Ammon's horn (tissue), 1 donor: ENCODE results near the gene SRCIN1.
"Not testable (repeated sequence)": the region's sequence is repeated elsewhere in the genome, so short reads cannot be mapped to it uniquely, and the experiment has no call there.

Experiments
- DNase-seq: peaks from one replicate; pipeline ENCODE4 v3.0.0-alpha.2; 2016; ENCODE audit warnings: low spot score

Gene SRCIN1

DNA sequence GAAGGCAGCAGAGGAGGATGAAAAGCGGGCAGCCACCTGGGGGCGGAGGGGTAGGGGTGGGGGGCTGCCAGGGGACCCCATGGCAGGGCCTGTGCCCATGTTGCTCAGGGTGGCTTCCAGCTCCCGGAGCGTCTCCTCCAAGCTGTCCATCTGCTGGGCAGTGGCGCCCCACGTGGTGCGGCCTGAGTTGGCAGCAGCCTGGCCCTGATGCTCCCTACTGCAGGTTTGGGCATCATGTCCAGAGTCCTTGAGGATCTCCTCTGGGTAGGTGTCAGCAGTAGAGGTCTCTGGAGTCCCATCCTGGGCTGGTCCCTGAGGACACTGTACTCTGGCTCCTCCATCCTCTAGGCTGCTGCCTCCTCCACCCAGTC lies 60.9 kb downstream of the SRCIN1 start:
- DNase-seq: no peak

DNA sequence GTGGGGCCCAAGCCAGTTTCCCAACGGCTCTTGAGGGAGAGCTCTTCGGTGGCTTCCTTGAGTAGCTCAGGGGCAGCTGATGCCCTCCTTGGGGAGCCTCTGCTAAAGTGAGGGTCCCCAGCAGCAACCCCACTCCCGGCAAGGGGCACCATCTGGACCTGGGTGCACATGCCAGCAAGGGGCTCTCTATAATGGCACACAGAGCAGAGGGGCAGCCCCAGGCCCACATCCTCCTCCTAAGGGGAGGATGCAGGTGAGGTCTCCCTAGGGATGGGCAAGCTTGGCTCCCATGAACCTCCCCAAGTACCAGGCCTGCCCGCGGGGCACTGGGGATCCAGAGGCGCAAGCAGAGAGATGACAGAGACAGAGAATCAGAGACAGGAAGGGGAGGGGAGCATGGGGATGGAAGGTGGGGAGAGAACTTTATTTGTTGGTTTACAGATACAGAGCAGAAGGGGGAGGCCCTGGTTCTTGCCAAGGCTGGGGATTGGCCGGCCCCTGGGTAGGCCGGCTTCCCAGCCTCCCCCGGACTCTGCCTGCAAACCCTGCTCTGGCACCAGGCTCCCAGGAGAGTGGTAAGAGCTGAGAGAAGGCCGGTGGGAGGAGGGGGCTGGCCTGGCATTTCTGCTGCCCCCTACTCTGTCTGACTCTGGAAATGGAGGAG lies 61.4 kb downstream of the SRCIN1 start:
- DNase-seq: no peak

DNA sequence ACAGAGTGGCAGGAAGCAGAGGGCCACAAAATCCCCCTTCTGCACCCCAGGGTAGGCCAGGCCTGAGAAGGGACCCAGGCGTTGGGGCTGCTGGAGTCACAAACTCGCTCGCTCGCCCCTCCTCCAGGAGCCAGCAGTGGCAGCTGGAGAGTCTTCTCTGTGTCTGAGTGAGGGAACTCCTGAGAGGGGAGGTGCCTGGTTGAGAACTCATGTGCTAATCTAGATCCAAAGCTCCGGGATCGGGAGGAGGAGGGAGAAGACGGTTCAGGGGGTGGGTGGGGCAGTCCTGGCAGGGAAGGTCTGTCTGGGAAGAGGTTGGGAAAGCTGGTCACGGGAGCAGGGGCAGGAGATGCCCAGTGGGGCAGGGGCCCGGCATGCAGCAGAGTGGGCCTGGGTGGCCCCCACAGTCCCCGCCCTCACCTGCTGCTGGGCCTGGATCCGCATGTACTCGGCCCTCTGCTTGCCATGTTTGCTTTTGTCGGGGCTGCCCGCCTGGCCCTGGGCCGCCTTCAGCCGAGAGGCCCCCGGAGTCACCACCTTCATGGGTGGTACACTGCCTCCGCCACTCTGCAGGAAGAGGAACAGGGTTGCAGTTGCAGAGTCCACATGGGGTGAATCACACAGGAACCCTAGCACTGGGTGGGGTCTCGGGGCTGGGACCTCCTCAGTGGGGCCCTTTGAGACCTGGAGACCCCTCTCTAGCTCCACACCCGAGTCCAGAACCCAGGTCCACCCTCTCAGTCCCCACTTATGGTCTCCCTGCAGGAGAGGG lies 62.2 kb downstream of the SRCIN1 start:
- peak; percentile 1 for DNase-seq

DNA sequence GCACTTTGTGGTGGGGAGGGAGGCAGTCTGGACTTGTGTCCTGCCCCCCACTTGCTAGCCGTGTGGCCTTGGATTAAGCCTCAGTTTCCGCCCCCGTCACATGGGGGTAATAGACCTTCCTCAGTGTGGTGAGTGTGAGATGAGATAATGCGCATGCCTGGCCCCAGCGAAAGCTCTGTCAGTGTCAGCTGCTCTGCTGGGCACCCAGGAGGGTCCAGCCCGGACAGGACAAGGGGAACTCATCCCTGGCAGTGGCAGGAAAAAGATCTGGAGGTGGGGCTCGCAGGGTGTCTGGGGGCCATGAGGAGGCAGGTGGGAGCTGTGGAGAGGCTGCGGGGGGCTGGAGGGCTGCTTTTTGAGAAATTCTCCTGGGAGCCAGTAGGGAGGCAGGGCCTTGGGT lies 63.5 kb downstream of the SRCIN1 start:
- peak; percentile 1 for DNase-seq

DNA sequence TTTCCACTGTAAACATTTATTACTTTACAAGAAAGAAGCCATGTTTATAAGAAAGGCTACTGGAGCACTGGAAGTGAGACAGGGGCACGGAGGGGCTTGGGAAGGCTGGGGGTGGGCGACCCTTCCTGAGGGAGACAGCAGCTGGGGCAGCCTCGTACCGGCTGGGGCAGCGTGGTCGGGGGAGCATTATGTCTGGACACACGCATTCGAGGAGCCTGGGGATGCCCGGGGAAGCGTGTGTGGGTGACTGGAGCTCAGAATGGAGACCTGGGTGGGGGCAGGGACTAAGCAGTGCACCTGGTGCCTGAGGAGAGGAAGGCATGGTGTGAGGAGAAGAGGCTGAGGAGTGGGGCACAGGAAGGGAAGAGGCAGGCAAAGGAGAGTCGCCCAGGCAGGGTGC lies 64.5 kb downstream of the SRCIN1 start:
- peak; percentile 1 for DNase-seq

DNA sequence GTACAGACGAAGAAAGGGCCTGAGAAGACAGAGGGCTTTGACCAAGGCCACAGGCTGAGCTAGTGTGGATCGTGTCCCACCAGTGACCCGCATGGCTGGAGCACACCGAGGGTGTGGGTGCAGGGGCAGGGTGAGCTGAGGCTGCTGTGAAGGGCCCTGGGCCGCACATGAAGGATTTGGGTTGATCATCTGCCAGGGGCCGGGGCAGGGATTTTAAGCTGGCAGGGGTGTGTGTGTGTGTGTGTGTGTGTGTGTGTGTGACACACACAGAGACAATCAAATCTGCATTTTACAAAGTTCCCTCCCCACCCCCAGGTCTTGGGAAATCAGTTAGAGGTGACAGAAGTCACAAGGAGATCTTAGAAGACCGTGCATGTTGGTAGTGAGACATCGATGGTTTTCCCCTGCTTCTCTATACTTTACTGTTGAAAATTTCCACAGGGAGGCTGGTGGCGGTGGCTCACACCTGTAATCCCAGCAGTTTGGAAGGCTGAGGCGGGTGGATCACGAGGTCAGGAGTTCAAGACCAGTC lies 65.2 kb downstream of the SRCIN1 start:
- DNase-seq: peak; percentile 1

DNA sequence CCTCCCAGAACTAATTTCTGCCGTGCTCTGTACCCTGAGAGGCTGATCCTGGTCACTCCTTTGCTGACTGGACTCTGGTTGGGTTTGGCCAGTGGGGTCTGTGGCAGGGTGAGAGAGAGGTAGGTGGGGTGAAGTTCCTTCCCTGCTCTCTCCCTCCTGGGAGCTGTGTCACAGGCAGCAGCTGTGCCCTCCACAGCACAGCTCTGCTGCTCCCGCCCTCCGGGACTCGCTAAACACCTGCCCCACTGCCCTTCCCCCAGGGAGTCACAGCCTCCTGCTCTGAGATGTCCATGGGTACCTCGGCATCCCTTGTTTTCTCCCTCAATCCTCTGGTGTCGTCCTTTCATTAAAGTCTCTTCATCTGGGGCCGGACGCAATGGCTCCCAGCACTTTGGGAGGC lies 66.4 kb downstream of the SRCIN1 start:
- no peak for DNase-seq

DNA sequence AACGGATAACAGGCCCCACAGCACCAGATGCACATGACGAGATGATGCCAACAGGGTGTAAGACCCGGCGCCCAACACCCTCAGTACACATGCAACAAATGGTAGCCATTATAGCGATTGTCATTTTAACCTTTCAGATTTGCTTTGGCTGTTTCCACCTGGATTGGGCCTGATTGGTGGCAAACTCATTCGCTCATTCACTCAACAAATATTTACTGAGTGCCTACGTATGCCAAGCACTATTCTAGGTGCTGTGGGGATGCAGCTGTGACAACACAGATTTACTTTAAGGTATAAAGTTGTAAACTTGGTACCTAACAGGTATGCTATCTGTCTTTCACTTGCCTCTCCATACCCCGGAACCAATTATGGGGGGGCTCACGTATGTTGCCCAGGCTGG lies 66.8 kb downstream of the SRCIN1 start:
- DNase-seq: no peak

DNA sequence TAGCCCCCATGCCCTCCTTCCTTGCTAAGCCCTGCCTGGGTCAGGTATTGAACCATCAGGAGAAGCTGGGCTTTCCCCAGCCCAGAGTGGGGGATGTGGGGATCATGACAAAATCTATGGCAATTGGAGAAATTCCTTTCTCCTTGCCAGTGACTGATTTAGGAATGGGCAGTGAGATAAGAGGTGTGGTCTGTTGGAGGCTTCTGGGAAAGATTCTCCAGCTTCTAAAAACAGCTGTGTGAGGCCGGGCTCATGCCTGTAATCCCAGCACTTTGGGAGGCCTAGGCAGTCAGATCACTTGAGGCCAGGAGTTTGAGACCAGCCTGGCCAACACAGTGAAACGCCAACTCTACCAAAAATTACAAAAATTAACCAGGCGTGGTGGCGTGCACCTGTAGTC lies 69.1 kb downstream of the SRCIN1 start:
- DNase-seq: no peak

DNA sequence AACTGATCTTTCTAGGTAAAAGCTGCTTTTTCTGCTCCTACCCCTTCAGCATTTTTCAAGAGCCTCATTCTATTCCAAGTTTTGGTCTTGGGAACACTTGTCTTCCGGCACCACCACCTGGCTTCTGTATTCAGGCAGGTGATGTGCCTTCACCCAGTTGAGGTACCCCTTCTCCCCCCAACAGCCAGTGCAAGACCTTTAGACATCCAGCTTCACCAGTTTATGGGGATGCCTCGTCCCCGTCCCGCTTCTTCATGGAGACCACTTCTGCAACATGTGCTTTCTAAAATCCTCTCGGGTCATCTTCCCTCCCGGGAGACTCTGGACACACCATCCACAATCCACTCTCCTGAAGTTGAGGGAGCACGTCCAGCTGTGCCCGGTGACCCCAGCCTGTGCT lies 69.9 kb downstream of the SRCIN1 start:
- no peak for DNase-seq

DNA sequence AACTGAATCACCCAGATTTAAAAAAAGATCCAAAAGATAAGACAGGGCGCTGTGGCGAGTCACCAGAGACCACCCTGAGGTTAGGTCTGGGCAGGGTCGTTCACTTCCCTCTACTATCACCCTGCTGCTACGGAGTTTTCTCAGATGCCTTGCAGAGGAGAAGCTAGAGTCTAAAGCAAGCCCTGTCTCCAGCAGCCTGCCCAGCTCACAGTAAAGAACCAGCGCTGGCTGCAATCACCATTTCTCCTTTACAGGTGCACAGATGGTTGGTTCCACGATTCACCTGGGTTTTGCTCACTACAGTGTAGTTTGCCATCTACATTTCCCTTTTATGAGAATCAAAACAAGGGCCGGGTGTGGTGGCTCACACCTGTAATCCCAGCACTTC lies 71.3 kb downstream of the SRCIN1 start:
- no peak for DNase-seq

DNA sequence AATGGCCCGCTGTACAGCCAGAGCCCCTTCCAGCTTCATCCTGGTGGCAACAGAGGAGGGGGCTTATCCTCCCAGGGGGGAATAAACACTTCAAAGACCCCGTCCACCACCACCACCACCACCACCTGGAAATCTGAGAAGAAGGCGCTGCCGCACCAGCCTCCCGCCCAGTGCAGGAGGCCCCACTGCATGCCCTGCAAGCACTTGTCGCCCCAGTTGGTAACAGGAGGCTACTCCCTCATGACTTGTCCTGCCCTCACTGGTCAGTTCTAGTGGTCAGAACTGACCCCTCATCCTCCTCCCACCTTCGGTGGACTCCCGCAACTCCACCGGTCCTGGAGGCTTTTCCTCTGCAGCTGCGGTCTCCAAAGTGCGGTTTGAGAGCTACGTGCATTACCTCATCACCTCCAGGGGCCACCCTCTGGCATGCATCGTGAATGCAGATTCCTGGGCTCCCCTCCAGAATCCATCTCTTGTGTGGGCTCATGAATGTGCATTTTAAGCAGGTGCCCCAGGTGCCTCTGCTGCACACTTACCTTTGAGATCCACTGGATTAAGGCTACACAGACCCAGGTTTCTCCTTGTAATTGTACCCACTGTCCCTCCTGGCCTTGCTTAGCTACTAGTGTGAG lies 71.8 kb downstream of the SRCIN1 start:
- no peak for DNase-seq

DNA sequence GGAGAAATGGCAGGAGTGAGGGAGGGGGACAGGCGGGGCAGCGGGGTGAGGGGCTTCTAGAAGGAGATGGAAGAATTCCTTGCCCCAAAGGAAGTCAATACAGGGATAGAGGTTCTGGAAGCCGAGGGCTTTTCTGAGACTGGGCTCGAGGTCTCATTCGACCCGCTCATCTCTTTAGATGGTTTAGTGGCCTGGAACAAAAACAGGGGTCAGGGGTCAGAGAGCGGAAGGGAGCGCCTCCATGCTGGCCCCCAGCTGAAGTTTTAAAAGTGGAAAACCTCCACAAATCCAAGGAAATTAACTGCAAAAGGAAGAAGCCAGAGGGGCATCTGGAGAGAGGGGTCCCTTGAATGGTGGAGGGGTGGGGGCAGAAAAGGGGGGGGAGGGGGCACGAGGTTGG lies 72.5 kb downstream of the SRCIN1 start:
- DNase-seq: no peak

DNA sequence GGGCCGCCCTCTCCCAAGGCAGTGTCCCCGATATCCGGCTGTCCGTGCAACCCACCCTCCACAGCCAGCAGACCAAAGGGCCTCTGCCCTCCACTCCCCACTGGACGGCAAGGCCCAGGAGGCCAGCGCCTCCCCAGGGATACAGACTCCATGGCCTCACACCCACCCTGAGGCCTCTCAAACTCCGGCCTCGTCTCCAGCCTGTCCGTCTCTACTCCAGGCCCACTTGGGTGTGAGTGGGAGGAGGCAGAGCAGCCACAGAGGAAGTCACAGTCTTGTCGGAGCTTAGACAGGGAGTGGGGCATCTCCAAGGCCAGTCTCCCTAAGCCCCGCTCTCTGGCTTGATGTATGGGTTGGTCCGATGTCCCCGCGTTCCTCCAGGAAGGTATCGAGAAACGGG lies 73.3 kb downstream of the SRCIN1 start:
- no peak for DNase-seq

DNA sequence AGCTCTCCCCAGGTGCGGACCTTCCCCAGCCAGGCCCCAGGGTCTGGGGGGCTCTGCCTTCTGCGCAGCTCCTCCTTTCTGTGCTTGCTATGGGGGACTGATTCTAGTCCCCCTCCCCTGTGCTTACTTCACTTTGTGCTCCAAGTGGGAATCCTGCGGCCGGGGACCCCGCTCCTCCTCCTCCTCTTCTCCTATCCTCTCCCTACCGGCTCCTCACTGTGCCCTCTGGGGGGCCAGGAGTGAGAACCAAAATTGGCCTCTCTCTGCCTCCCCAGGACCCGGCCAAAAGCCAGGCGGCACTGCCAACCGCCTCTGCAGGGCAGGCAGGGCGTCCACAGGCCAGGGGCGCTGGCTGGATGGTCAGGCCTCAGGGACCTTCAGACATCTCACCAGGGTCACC lies 74.0 kb downstream of the SRCIN1 start:
- DNase-seq: not testable (repeated sequence)

DNA sequence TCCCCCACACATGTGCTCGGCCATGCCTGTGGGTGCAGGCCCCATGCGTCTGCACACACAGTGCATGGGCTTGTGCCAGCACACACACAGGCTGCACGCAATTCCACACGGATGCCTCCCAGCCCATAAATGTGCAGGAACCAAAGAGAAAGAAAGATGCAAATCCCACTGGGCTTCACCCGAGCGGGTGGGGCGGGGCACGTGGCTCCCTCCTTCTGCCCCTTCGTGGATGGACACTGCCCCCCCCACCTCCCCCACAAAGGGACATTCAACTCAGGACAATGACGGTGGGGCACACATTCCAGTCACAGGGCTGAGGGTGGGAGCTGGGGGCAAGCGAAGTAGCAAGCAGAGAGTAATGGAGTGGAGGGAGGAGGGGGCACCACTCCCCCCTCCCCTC lies 74.9 kb downstream of the SRCIN1 start:
- DNase-seq: not testable (repeated sequence)

DNA sequence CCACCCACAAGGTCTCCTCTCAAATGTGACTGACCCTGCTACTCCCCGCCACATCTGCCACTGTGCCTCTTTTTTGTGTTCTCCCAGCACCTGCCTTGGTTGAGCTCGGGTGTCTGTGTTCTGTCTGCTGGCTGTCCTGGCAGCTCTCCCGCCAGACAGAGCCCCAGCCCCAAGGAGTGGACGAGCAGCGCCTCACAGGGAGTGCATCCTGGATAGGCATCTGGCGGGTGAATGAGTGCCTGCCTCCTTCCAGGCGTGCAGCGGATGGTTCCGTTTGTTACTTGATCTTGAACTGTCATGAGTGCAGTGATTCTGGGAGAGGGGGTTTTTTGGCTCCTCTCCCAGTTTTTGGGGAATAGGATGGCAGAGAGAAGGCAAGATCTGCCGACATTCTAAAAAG lies 77.6 kb downstream of the SRCIN1 start:
- DNase-seq: not testable (repeated sequence)

DNA sequence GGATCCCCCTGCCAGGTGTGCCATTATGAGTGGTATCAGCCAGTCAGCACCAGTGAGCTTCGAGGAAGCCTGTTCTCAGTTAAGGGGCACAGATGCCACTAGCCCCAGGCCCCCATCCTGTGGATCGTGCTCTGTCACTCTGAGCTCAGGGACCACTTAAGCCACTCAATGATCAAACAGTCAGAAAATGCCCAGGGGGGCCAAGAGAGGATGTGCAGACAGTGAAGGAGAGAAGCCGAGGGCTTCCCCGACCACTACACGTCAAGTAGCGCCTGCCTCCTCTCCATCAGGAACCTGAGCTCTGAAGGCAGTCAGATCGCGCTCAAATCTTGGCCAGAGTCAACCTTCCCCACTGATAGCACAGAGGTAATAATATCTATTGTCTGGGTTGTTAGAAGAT lies 79.2 kb downstream of the SRCIN1 start:
- DNase-seq: not testable (repeated sequence)

DNA sequence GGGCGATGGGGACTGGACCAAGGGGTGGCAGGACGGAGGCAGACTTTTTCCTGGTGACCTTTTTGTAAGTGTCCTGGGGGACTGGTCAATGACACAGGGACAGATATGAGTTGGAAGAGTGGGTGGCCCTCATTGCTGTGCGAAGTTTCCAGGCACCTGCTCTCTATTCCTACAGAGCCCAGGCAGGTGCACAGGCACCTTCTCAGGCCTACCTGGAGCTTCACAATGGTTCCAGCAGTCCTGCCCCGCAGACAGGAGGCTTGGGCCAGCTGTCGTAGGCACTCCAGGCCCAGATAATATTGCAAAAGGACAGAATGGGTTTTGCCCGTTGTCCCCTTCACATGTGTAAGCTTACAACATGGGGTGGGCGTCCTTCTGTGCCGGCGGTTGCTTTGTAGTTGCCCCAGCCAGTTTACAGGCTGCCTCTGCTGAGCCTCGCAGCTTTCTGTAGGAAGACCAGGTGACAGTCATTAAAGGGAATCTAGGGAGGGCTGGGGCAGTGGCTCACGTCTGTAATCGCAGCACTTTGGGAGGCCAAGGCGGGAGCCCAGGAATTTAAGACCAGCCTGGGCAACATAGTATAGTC lies 93.2 kb downstream of the SRCIN1 start:
- no peak for DNase-seq

DNA sequence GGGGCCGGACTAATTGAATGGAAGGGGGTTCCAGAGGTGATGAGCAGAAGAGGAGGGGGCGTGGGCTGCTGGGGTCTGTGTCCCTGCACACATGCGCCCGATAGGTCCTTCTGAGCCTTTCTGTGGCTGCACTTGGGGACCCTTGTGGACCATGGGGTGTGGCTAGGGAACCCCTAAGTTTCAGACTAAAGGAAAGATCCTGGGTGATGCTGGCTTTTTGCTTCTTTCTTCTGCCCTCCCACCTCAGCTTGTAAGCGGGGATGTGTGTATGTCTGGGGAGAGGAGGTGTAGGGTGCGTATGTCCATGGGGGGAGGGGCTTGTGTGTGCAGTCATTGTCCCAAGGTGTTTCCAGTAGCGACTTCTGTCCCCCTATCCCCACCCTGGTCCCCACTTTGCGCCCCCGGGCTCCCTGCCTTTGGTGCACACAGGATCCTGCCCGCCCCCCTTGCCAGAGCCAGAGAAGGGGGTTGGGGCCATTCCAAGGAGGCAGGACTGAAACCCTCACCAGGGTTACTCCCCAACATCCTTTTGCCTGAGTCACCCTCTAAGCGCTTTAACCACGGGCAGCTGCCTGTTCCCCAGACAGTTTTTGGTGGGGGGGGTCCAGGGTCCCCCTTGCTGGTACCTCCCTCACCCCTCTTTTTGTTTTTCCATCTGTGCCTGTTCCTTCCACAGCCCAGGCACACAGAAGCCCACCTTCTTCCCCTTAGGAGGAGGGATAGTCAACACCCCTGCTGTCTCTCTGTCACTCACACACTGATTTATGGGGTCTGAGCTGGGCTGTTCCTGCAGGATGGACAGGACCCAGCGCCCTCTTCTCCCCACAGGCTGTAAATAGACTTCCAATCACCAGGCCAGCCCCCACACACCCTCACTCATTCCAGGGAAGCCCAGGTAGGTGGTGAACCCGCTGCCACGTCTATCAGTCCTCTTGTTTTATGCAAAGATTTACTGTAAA lies 94.3 kb downstream of the SRCIN1 start:
- DNase-seq: no peak

DNA sequence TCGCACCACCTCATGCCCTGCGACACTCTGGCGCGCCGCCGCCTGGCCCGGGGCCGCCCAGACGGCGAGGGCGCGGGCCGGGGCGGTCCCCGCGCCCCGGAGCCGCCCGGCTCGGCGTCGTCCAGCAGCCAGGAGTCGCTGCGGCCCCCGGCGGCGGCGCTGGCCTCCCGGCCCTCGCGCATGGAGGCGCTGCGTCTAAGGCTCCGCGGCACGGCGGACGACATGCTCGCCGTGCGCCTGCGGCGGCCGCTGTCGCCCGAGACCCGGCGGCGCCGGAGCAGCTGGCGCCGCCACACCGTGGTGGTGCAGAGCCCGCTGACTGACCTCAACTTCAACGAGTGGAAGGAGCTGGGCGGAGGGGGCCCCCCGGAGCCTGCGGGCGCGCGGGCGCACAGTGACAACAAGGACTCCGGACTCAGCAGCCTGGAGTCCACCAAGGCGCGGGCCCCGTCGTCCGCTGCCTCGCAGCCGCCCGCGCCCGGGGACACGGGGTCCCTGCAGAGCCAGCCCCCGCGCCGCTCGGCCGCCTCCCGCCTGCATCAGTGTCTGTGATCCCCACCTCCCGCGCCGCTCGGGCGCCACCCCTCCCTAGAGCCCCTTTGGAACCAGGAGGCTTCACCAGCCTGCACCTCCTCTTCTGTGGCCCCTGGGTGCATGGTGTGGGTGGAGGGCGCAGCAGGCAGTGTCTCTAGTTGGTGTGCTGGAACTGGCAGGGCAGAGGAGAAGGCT lies 95.2 kb downstream of the SRCIN1 start:
- no peak for DNase-seq
